HEK293 (cell line): ENCODE measurements around the gene GCNT2.

ENCODE experiments used
- CTCF ChIA-PET: fragments of 350-600 bp; formaldehyde crosslinking; extraction: SDS; loops from one replicate; lab custom pipeline; 2021; ENCODE audit warnings: antibody characterized with exemption; lab: Yijun Ruan, JAX
- POLR2A ChIA-PET: fragments of 300-600 bp; formaldehyde crosslinking; extraction: SDS; loops from one replicate; lab custom pipeline; 2020; ENCODE audit warnings: antibody characterized with exemption, inconsistent platforms; lab: Yijun Ruan, JAX
- H3K27ac ChIP-seq: fragments of 200-500 bp; sonication (Bioruptor generic); 2 replicates; pipeline ENCODE4 v1.5.1; 2014; ENCODE audit warnings: low read depth, low read length, control low read depth, inconsistent platforms; ENCODE audit errors: extremely low read depth
- H3K36me3 ChIP-seq, 2 experiments: fragments of 200-500 bp in 1 of 2; sonication (Bioruptor generic) in 1 of 2; 1 replicate in 1 of 2; 2 replicates in 1 of 2; pipeline ENCODE4 v1.5.1; 2014 to 2017; ENCODE audit warnings: inconsistent platforms in 2 of 2, low read length in 2 of 2; ENCODE audit not compliant: control insufficient read depth in 2 of 2, insufficient read depth in 1 of 2
- H3K4me1 ChIP-seq: fragments of 200-500 bp; sonication (Bioruptor generic); 2 replicates; pipeline ENCODE4 v1.5.1; 2014; ENCODE audit warnings: mild to moderate bottlenecking, low read length, inconsistent platforms; ENCODE audit not compliant: control insufficient read depth, insufficient read depth
- H3K4me3 ChIP-seq: 2 replicates; pipeline ENCODE4 v1.5.1; 2011; ENCODE audit warnings: low read depth, mild to moderate bottlenecking, control low read depth, low read length, moderate library complexity
- H3K9me3 ChIP-seq: fragments of 200-500 bp; sonication (Bioruptor generic); 2 replicates; pipeline ENCODE4 v1.5.1; 2014; ENCODE audit warnings: low read depth, low read length, inconsistent platforms; ENCODE audit not compliant: control insufficient read depth, insufficient read depth
- AEBP2 ChIP-seq: fragments of 450-650 bp; formaldehyde crosslinking; IDR thresholded peaks from 2 replicates; pipeline ENCODE4 v1.5.1; 2016; ENCODE audit warnings: missing biosample characterization, missing genetic modification characterization, borderline replicate concordance
- ATF2 ChIP-seq: fragments of 450-650 bp; formaldehyde crosslinking; IDR thresholded peaks from 2 replicates; pipeline ENCODE4 v1.5.1; 2016; ENCODE audit warnings: missing biosample characterization, missing genetic modification characterization, low read depth
- ELK4 ChIP-seq: IDR thresholded peaks from 2 replicates; pipeline ENCODE4 v1.6.1; 2011; ENCODE audit warnings: mild to moderate bottlenecking, low read depth, low read length, borderline replicate concordance
- GFI1B ChIP-seq: fragments of 450-650 bp; formaldehyde crosslinking; IDR thresholded peaks from 2 replicates; pipeline ENCODE4 v1.5.1; 2016; ENCODE audit warnings: missing biosample characterization, missing genetic modification characterization
- PRDM1 ChIP-seq: fragments of 450-650 bp; formaldehyde crosslinking; IDR thresholded peaks from 2 replicates; pipeline ENCODE4; 2016; ENCODE audit warnings: missing biosample characterization, missing genetic modification characterization
- RBAK ChIP-seq: fragments of 450-650 bp; formaldehyde crosslinking; IDR thresholded peaks from 2 replicates; pipeline ENCODE4 v1.5.1; 2016; ENCODE audit warnings: missing biosample characterization, missing genetic modification characterization
- REPIN1 ChIP-seq: fragments of 450-650 bp; formaldehyde crosslinking; IDR thresholded peaks from 2 replicates; pipeline ENCODE4 v1.5.1; 2017; ENCODE audit warnings: missing biosample characterization, missing genetic modification characterization, low read depth
- TRIM28 ChIP-seq: IDR thresholded peaks from 2 replicates; pipeline ENCODE4 v1.6.1; 2011; ENCODE audit warnings: low read length, control low read depth, borderline replicate concordance
- WT1 ChIP-seq: fragments of 450-650 bp; formaldehyde crosslinking; IDR thresholded peaks from 2 replicates; pipeline ENCODE4 v1.5.1; 2016; ENCODE audit warnings: missing biosample characterization, missing genetic modification characterization
- ZBTB1 ChIP-seq: fragments of 450-650 bp; formaldehyde crosslinking; IDR thresholded peaks from 2 replicates; pipeline ENCODE4 v1.5.1; 2016; ENCODE audit warnings: missing biosample characterization, missing genetic modification characterization
- ZFP37 ChIP-seq: fragments of 450-650 bp; formaldehyde crosslinking; IDR thresholded peaks from 2 replicates; pipeline ENCODE4 v1.5.1; 2016; ENCODE audit warnings: missing biosample characterization, missing genetic modification characterization
- ZFP41 ChIP-seq: fragments of 450-650 bp; formaldehyde crosslinking; IDR thresholded peaks from 2 replicates; pipeline ENCODE4 v1.5.1; 2016; ENCODE audit warnings: missing biosample characterization, missing genetic modification characterization, borderline replicate concordance
- ZNF133 ChIP-seq: fragments of 450-650 bp; formaldehyde crosslinking; IDR thresholded peaks from 2 replicates; pipeline ENCODE4 v1.5.1; 2016; ENCODE audit warnings: missing biosample characterization, missing genetic modification characterization
- ZNF169 ChIP-seq: fragments of 450-650 bp; formaldehyde crosslinking; IDR thresholded peaks from 2 replicates; pipeline ENCODE4 v1.5.1; 2016; ENCODE audit warnings: missing biosample characterization, missing genetic modification characterization
- ZNF18 ChIP-seq: fragments of 450-650 bp; formaldehyde crosslinking; IDR thresholded peaks from 2 replicates; pipeline ENCODE4 v1.5.1; 2016; ENCODE audit warnings: missing biosample characterization, missing genetic modification characterization
- ZNF184 ChIP-seq: fragments of 450-650 bp; IDR thresholded peaks from 2 replicates; pipeline ENCODE4 v1.5.1; 2018; ENCODE audit warnings: missing biosample characterization, mild to moderate bottlenecking, missing genetic modification characterization
- ZNF214 ChIP-seq: fragments of 450-650 bp; formaldehyde crosslinking; IDR thresholded peaks from 2 replicates; pipeline ENCODE4 v1.5.1; 2017; ENCODE audit warnings: missing biosample characterization, mild to moderate bottlenecking, missing genetic modification characterization, borderline replicate concordance
- ZNF23 ChIP-seq: fragments of 450-650 bp; formaldehyde crosslinking; IDR thresholded peaks from 2 replicates; pipeline ENCODE4 v1.5.1; 2016; ENCODE audit warnings: missing biosample characterization, missing genetic modification characterization, borderline replicate concordance
- ZNF404 ChIP-seq: fragments of 450-650 bp; formaldehyde crosslinking; IDR thresholded peaks from 2 replicates; pipeline ENCODE4 v1.5.1; 2017; ENCODE audit warnings: missing biosample characterization, missing genetic modification characterization
- ZNF423 ChIP-seq: fragments of 450-650 bp; formaldehyde crosslinking; IDR thresholded peaks from 2 replicates; pipeline ENCODE4 v1.5.1; 2016; ENCODE audit warnings: missing biosample characterization, missing genetic modification characterization
- ZNF510 ChIP-seq: fragments of 450-650 bp; formaldehyde crosslinking; IDR thresholded peaks from 2 replicates; pipeline ENCODE4 v1.5.1; 2018; ENCODE audit warnings: mild to moderate bottlenecking, missing genetic modification characterization, missing biosample characterization; ENCODE audit not compliant: insufficient replicate concordance
- ZNF558 ChIP-seq: fragments of 450-650 bp; formaldehyde crosslinking; IDR thresholded peaks from 2 replicates; pipeline ENCODE4 v1.5.1; 2016; ENCODE audit warnings: missing biosample characterization, missing genetic modification characterization
- ZNF658 ChIP-seq: fragments of 450-650 bp; formaldehyde crosslinking; IDR thresholded peaks from 2 replicates; pipeline ENCODE4; 2016; ENCODE audit warnings: missing biosample characterization, missing genetic modification characterization
- ZNF830 ChIP-seq: fragments of 450-650 bp; IDR thresholded peaks from 2 replicates; pipeline ENCODE4 v1.5.0; 2018; ENCODE audit warnings: missing biosample characterization, missing genetic modification characterization, low read depth, mild to moderate bottlenecking, moderate library complexity
- ZSCAN30 ChIP-seq: fragments of 450-650 bp; IDR thresholded peaks from 2 replicates; pipeline ENCODE4 v1.5.1; 2018; ENCODE audit warnings: missing biosample characterization, mild to moderate bottlenecking, missing genetic modification characterization, moderate library complexity

The GCNT2 gene

GRCh38 chr6:10633216-10633615 is 112.1 kb downstream of the GCNT2 start:
- TF ChIP-seq ATF2 (tag by site-specific recombination): no peak
- TF ChIP-seq ZNF558: no peak
- TF ChIP-seq, all 188 proteins: peak for 0
- no peaks in the 10 kb centered on the region for H3K4me1 ChIP-seq
- POLR2A ChIA-PET: no interaction called here
- no peak overlapping the region for H3K27ac ChIP-seq
- no peaks in the 10 kb centered on the region for H3K9me3 ChIP-seq
- H3K4me3 ChIP-seq: no peak overlapping the region
- CTCF ChIA-PET: interaction anchor here (1.0 kb wide), 1 partner anchor 123 kb away, joined by 3 read pairs; no protein-coding TSS in a partner anchor
- H3K36me3 ChIP-seq: no peaks in the 10 kb centered on the region

- TF ChIP-seq ZNF658 (no peak), RBAK (tag by site-specific recombination) (no peak), ZNF830 (no peak), TRIM28 (no peak), ZNF133 (no peak), ZFP37 (no peak), ZNF423 (tag by site-specific recombination) (no peak), REPIN1 (tag by site-specific recombination) (no peak), ZNF18 (no peak), ZBTB1 (tag by site-specific recombination) (no peak), WT1 (tag by site-specific recombination) (no peak), PRDM1 (tag by site-specific recombination) (no peak), ZFP41 (tag by site-specific recombination) (no peak), ZNF184 (tag by site-specific recombination) (no peak), ZSCAN30 (tag by site-specific recombination) (no peak), ELK4 (no peak), ZNF169 (tag by site-specific recombination) (no peak), GFI1B (no peak), ZNF510 (no peak), ZNF23 (tag by site-specific recombination) (no peak)
- TF ChIP-seq, all 188 proteins: peak for 0
- Histone ChIP-seq H3K36me3 (no peaks in the 10 kb centered on the region), H3K4me3 (no peak overlapping the region), H3K4me1 (no peaks in the 10 kb centered on the region), H3K27ac (no peak overlapping the region), H3K9me3 (no peaks in the 10 kb centered on the region)
- ChIA-PET POLR2A (no interaction called here), CTCF (no interaction called here)
Observed at GRCh38 chr6:10640412-10640811, 119.3 kb downstream of the GCNT2 start.

GRCh38 chr6:10641528-10641927 is 120.4 kb downstream of the GCNT2 start:
- CTCF ChIA-PET: no interaction called here
- no peak overlapping the region for H3K4me3 ChIP-seq
- H3K9me3 ChIP-seq: no peaks in the 10 kb centered on the region
- H3K36me3 ChIP-seq: no peaks in the 10 kb centered on the region
- no peaks in the 10 kb centered on the region for H3K4me1 ChIP-seq
- no peak overlapping the region for H3K27ac ChIP-seq
- TF ChIP-seq ZNF214 (tag by site-specific recombination): no peak
- TF ChIP-seq AEBP2 (tag by site-specific recombination): no peak
- no peak for TF ChIP-seq ZNF404 (tag by site-specific recombination)
- POLR2A ChIA-PET: no interaction called here
